Ramos (cell line): ENCODE results near the gene PPEF1.
"Not testable (repeated sequence)": the region's sequence is repeated elsewhere in the genome, so short reads cannot be mapped to it uniquely, and the experiment has no call there.

Experiments used
- in situ Hi-C: fragments of 300-500 bp; cut with MboI; formaldehyde crosslinking; loops from one replicate; pipeline ENCODE4 v1.14.3; 2022; ENCODE audit warnings: low sequenced_read_pairs; ENCODE audit not compliant: unreplicated experiment

The PPEF1 gene

DNA sequence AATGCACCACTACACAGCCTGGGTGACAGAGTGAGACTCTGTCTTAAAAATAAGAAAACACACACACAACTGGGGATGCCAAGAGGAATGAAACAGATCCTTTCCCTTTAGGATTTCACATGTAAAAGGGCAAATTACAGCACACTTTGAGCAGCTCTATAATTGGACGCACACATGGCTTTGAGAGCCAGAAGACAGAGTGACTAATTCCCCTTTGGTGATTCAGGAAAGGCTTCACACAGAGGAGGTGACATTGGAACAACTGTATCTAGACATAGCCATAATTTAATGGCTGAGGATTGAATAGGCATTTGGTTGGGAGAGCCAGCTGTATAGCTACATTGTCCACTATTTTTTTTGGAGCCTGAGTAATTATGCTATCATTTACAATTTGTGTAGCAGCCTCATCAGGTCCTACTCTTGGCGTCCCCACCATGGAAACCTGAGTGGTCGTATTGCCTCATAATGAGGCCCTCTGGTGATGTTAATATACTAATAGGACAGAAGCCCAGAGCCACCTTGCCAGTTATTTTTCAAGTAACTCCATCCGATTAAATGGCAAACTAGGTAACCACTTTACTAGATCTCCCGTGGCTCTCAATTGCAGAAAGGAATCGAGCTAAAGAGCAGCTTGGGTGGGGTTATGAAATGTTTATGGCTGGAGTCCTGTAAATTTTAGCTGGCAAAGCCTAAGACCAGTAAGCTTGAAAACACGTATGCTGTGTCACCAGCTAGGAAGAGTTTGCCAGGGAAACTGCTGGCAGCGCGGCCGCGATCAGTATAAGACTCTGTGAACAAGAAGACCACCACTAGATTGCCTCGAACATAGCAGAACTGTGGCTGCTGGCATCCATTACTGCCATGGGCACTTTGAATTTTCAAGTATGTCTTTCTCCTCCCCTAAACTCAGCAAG lies 8.5 kb upstream of the PPEF1 start:
- in situ Hi-C loops = no loop called here

DNA sequence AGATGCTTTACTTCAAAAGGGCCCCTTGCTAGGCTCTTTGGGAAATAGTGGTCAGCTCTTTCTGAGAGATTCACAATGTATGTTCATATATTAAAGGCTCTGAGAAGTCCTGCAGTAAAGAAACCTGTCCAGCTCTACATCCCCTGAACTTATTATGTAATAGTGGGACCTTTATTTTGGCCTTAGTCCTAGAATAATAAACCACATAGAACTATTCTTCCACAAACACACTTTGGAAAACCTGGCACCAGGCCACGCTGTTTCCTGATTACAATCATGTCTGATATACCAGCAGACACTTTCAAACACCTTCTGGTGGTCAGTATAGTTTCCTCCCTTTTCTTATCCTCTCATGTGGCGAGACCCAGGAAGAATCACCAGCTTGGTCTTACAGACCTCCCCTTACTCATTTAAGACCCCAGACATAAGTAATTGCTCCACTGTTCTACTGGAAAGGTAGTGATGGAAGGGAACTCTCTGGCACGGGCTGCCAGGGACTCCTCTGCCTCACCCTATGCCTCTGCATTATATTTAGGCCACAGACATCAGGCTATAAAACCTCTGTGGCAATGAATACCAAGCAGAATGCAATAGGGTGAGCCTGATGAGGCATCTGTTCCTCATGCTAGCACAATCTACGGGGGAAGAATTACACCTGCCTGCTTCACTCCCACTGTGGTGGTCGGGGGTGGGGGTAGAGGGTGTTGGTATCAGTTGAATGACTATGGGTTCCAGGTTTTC lies 5.7 kb upstream of the PPEF1 start:
- in situ Hi-C loops = no loop called here

DNA sequence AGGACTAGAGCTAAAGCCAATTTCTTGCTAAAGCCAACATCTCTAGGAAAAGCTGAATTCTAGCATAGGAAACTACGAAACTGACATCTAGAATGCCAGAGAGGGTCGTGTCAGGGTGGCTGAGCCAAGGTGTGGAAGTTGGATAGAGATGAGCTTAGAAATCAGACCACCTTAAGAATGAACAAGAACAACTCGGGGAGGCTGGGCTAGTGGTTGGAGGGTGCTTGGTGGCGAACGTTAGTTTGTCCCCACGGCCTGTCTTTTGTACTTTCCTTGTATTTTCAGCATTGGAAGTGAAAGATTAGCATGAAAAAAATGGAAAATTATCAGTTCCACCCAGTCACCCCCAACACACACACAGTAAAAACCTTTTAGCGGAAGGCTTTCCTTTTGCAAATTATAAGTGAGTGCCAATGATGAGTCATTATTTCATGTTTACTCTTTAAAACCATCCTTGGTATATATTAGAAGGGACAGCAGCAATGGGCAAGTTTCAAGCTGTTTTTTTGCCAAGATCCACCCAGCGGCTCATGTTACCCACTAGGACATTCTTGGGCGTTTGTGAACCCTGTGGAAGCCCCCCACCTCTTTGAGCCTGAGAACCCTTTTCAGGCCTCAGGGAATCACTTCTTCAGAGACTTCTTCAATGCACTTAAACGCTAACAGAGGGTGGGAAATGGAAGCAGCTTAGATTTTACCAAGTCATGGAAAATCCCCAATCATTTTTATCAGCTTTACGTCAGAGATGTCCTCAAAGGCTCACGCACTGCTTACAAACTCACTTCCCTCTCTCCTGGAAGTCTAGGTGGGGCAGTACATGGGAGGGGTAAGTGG lies 4.9 kb upstream of the PPEF1 start:
- in situ Hi-C loops = no loop called here

DNA sequence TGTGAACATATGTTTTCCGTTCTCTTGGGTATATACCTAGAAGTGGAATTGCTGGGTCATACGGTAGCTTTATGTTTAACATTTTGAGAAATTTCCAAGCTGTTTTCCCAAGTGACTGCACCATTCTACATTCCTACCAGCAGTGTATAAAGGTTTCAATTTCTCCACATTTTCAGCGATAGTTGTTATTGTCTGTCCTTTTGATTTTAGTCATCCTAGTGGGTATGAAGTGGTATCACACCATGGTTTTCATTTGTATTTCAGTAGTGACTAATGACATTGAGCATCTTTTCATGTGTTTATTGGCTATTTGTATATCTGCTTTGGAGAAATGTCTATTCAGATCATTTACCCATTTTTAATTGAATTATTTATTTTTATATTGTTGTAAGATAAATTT lies 2.4 kb downstream of the PPEF1 start:
- in situ Hi-C loops = no loop called here

DNA sequence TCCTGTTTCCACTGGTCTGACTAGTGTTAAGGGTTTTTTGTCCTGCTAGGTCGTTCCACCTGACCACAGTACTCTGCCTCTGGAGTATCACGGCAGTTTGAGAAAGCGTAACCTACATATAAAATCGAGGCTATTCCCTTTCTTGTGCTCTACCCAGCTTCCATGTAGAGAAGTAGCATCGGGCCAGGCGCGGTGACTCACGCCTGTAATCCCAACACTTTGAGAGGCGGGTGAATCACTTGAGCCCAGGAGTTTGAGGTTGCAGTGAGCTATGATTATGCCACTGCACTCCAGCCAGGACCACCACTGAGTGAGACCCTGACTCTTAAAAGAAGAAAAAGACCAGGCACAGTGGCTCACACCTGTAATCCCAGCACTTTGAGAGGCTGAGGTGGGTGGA lies 7.5 kb downstream of the PPEF1 start:
- in situ Hi-C loops = no loop called here

DNA sequence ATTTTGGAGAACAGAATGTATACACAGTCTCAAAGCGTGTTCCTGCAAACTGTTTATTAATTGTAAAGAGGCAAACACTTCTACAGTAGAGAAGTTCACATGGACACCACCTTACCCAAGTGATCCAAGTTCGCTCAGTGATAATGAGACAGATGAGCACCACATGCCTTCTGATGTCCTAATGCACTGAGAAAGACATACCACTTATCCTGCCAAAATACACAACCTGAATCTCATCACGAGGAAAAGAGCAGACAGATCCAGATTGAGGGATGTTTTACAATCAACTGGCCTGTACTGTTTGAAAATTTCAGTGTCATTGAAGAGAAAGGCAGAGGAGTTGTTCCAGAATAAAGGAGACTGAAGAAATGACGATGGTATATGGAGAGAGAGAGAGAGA lies 12.4 kb downstream of the PPEF1 start:
- in situ Hi-C loops = no loop called here

DNA sequence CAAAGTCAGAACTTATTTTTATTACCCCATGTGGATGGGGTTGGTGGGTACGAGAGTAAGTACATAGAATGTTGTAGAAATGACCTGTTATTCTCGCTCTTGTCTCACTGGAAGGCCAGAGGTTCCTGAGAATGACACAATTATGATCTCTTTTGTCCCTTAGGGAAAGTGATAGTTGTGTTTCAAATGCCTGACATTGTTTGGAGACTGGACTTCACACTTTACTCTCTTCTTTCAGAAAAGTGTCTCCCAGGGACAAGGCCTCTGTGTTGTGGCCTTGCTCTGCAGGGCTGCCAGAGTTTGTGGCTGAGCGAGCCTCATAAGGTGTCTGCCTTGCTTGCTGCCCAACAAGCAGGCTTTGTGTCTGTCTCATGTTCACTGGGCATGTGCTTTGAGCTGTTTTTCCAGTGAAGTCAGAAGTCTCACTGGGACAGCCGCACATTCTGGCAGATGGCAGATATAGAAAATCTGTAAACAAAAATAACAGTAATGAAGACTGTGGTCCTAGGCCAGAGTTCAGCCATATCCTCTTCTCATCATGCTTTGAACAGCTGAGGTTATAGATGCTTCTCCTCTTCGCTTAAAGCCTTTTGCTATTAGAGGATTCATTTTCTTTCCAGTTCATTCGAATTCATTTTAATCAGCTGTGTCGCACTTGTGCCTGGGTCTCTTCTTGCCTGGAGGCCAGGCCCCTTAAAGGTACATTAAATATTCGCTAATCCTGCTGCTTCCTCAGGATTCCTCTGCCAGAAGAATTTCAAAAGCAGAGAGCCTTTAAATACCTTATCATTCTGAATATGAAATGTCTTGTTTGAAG lies 14.4 kb downstream of the PPEF1 start:
- in situ Hi-C loops = no loop called here

DNA sequence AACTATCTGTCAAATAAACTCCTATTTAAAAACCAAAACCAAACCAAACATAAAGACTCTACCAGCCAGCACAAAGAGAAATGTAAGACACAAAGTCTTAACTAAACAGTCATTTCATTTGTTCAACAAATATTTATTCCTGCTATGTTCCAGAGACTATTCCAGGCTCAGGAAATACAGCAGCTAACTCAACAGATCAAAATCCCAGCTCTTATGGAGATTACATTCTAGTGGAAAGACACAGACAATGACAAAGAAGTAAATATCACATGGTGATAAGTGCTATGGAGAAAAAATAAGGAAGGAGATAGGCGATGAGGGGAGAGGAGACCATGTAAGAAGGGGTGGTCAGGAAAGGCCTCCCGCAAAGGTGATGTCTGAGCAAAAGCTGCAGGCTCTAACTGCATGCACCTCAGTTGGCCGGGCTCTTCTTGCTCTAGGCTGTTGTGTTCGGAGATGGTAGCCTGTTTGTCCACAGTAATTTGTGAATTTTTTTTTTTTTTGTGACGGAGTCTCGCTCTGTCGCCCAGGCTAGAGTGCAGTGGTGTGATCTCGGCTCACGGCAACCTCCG lies 15.1 kb downstream of the PPEF1 start:
- in situ Hi-C loops = no loop called here

DNA sequence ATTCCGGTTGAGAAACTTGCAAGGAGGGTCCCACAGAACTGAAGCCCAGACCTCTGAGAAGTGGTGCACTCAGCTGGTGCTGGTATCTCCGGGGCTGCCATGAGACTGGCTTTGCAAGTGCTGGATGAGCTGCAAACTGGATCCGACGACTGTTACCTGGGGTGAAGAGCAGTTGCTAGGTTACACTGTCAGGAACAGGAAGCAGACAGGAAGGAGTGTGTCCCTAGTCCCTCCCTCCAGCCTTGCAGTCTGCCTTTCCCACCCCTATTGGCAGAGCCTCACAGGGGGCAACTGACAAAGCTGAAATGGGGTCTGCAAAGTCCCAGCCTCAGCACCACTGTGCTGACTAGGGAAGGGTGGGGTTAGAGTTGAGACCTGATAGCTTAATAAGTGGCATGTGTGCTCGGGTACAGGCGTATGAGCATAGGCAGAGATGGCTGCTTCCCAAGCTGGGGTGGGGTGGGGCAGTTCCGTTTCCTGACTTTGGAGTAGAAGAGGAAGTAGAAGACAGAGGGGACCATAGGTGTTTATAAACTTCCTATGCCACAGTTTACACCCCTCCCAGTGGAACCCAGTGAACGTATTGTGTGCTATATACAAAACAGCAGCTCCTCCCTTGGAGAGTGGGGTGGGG lies 18.0 kb downstream of the PPEF1 start:
- in situ Hi-C loops = no loop called here

DNA sequence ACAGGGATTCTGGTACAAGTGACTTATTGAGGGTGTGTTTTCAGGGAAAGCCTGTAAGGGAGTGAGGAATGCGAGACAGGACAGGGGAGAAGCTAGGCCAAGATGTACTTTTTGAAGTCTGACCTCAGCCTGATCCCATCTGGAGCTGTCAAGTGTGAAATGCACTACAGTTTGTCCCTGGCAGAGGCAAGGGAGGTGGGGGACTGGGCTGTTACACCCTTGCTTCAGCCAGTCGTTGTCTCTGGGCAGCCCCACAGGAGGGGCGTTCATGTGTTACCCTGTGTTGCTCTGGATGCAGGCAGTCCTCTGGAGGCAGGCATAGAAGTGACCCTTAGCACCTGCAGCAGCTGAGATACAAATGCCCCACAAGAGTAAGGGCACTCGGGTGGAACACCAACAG lies 25.8 kb downstream of the PPEF1 start:
- in situ Hi-C loops = no loop called here

DNA sequence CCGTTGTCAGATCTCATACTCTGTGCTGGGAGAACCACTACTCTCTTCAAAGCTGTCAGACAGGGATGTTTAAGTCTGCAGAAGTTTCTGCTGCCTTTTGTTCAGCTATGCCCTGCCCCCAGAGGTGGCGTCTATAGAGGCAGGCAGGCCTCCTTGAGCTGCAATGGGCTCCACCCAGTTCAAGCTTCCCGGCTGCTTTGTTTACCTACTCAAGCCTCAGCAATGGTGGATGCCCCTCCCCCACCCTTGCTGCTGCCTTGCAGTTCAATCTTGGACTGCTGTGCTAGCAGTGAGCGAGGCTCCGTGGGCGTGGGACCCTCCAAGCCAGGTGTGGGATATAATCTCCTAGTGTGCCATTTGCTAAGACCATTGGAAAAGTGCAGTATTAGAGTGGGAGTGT lies 32.2 kb downstream of the PPEF1 start:
- in situ Hi-C loops = not testable (repeated sequence)

DNA sequence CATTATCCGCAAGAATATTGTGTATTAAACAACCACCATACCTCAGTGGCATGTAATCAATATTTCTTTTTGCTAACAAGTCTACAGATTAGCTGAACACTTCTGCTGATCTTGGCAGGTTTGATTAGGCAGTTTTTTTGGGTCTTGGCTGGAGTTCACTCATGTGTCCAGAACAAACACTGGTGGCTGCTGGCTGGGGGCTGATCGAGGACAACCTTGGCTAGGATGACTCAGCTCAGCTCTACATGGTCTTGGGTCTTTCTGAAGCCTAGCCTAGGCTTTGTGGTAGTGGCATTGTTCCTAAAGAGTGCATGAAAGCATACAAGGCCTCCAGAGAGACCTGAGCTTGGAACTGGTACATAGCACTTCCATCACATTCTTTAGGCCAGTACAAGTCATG lies 41.1 kb downstream of the PPEF1 start:
- in situ Hi-C loops = no loop called here

DNA sequence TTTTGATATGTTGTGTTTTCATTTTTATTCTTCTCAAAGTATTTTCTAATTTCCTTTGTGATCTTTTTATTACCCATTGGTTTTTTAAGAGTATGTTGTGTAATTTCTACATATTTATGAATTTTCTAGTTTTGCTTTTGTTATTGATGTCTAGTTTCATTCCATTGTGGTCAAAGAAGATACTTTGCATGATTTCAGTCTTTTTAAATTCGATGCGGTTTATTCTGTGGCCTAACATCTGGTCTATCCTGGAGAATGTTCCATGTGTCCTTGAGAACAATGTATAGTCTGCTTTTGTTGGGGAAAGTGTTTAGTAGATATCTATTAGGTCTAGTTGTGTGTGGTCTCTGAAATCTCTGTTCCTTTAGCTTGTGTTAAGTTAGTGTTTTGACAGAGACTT lies 46.2 kb downstream of the PPEF1 start:
- in situ Hi-C loops = no loop called here

DNA sequence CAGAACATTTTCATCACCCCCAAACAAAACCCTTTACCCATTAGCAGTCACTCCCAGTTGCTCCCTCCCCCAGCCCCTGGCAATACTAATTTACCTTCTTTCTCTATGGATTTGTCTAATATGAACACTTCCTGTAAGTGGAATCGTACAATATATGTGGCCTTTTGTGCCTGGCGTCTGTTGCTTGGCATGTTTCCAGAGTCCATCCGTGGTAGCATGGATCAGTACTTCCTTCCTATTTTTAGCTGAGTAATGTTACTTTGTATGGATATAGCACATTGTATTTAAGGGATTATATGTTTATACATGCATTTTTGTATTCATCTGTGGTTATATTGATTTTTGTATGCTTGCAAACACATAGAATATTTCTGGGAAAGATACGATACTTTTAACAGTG lies 48.2 kb downstream of the PPEF1 start:
- in situ Hi-C loops = no loop called here

DNA sequence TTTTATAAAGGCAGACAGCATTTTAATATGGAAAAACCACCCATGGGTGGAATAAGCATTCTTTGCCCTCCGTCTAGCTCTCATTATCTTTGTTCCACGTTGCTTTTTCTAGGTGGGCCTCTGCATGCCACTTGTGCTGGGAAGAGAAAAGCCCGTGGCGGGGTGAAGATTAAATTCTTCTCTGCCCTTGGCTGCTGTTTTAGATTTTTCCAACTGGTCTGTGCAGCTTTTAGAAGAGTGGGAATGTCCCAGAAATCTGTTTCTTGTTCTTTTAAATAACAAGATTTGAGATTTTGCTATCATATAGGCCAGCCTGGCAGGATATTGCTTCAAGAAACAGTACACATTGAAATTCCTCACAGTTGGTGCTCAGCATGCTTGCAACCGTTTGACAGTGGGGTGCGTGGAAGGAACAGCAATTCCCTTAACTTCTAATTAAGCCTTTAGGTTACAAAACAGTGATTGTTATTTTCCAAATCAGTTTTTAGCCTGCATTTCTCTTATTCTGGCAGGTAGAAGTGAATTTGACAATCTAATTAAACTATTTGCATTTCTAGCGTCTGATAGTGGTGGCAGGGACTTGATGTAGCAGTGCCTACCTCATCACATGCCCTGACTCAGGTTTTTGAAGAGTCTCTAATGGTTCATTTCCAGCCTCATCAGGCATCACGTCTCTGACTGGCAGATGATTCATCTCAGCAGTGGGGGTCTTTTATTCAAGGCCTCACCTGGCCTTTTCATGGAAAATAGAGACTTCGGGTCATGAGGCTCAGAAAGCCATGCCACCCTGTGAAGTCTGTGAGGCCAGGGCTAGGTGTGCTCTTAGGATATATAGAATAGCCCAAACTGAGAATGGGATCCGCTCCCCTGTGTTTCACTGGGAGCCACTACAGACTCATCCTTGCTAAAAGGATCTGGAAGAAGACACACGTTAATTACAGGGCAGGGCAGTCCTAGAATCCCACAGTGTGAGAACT lies 50.8 kb downstream of the PPEF1 start:
- in situ Hi-C loops = no loop called here

DNA sequence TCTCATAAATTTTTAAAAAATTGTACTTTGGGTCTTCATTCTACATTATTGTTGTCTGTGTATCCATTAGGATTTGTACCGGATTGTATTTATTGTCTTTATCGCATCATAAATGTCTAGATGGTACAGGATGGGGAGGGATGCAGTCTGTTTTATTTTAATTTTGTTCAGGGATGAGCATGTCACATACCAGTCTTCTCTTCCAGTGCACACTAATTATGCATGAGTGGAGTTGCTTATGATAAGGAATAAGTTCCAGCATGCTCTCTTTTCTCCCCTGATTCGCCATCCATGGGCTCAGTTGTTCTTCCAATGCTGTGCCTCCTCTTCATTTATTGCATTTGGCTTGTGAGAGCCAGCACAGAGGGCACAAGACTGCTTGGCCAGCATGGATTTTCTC lies 54.3 kb downstream of the PPEF1 start:
- in situ Hi-C loops = no loop called here

DNA sequence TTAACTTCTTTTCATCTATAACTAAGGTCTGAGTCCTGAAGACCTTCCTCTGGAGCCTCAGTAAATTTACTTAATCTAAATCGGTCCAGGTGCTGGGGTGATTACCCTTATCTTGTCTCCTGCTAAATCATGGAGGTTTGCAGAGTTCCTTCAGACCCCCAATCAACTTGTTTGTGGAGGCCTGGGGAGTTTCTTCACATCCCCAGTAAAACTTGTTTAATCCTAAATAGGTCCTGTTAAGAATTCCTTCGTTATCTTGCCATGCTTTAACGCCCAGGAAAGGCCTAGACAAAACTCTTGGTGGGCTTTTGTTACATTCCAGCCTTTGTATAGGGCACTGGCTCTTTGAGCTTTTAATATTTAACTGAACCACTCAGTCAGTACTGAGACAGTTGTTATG lies 55.7 kb downstream of the PPEF1 start:
- in situ Hi-C loops = not testable (repeated sequence)

DNA sequence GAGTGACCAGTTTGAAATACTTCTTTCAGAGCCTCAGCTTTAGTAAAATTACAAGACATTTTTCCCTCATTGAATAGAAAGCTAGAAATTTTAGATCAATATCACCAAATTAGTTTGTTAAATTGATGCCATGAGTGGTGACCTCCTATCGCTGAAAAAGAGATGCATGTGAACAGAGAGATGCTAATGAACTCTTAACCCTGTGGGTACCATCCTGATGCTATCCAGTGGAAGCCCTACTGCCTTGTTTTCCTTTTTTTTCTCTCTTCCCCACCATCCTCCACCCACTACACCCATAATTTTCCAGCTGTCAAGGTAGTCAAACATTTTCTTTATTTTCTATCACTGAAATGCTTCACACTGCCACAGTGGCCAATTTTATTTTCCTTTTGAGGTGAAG lies 61.9 kb downstream of the PPEF1 start:
- in situ Hi-C loops = no loop called here
